T-helper 2 cell treated with Interferon-gamma antibody and Interleukin-4, amounts not matched to agents 100 ng/mL and 5 ng/mL, for 36 hours (primary cell): Measurements from ENCODE around the gene TLR9. TPM values are rescaled to one million over a fixed set of nuclear protein-coding genes. Genes with fewer than 3 reads are reported as not detected.

Experiments used
- intact Hi-C: fragments of 100-400 bp; cut with micrococcal nuclease; formaldehyde crosslinking; loops from one replicate; pipeline ENCODE4 v1.15.1; 2023
- total RNA-seq: library from RNA; stranded (reverse); gene quantifications from 2 replicates; pipeline ENCODE4 v1.2.3, GENCODE V29; 2022

Gene TLR9
- total RNA-seq, 1 donor from 2014 or later: 0.25 TPM

GRCh38 chr3:52233108-52233591, 7.7 kb upstream of the TLR9 start:
- intact Hi-C loops: no loop called here

- intact Hi-C loops: no loop called here
Measured at GRCh38 chr3:52232279-52233107, 7.0 kb upstream of the TLR9 start.

GRCh38 chr3:52231502-52232278, 6.2 kb upstream of the TLR9 start:
- intact Hi-C loops: loop anchor here (1.0 kb wide), 1 partner anchor 108 kb away; no protein-coding TSS in a partner anchor

GRCh38 chr3:52230889-52231499, 5.5 kb upstream of the TLR9 start:
- intact Hi-C loops: loop anchor here (1.0 kb wide), 1 partner anchor 108 kb away; no protein-coding TSS in a partner anchor

- intact Hi-C loops: no loop called here
Measured at GRCh38 chr3:52230461-52230860, 5.0 kb upstream of the TLR9 start.

GRCh38 chr3:52229656-52230055, 4.2 kb upstream of the TLR9 start:
- intact Hi-C loops: no loop called here

GRCh38 chr3:52228751-52229291, 3.4 kb upstream of the TLR9 start:
- intact Hi-C loops: no loop called here

- intact Hi-C loops: no loop called here
Measured at GRCh38 chr3:52228266-52228665, 2.8 kb upstream of the TLR9 start.

GRCh38 chr3:52227766-52228165, 2.3 kb upstream of the TLR9 start:
- intact Hi-C loops: no loop called here

- intact Hi-C loops: no loop called here
Measured at GRCh38 chr3:52227117-52227516, 1.7 kb upstream of the TLR9 start.

GRCh38 chr3:52226229-52226817, 878 bp upstream of the TLR9 start:
- intact Hi-C loops: no loop called here

GRCh38 chr3:52223449-52224408, 1.7 kb downstream of the TLR9 start:
- intact Hi-C loops: loop anchor here (2.0 to 5.0 kb wide), 2 partner anchors 15 to 224 kb away; partner anchors contain the start of genes SEMA3G and TWF2

GRCh38 chr3:52222319-52223221, 2.9 kb downstream of the TLR9 start:
- intact Hi-C loops: loop anchor here (2.0 to 5.0 kb wide), 2 partner anchors 16 to 225 kb away; partner anchors contain the start of genes SEMA3G and TWF2

- intact Hi-C loops: loop anchor here (2.0 to 5.0 kb wide), 2 partner anchors 17 to 226 kb away; partner anchors contain the start of genes SEMA3G and TWF2
Measured at GRCh38 chr3:52221563-52222318, 3.7 kb downstream of the TLR9 start.

GRCh38 chr3:52221141-52221562, 4.3 kb downstream of the TLR9 start:
- intact Hi-C loops: loop anchor here (5.0 kb wide), 1 partner anchor 226 kb away; the partner anchor contains the start of gene SEMA3G

- intact Hi-C loops: loop anchor here (1.0 to 5.0 kb wide), 3 partner anchors 22 to 227 kb away; partner anchors contain the start of genes ALAS1 and SEMA3G
Measured at GRCh38 chr3:52220380-52221026, 4.9 kb downstream of the TLR9 start.
